Stimulated activated CD8-positive, alpha-beta memory T cell treated with anti-CD3 and anti-CD28 coated beads, Interleukin-15, amount 100 ng/mL, for 1 hour (primary cell): Measurements from ENCODE around the gene FCGR3B.
"Not testable (repeated sequence)": the region's sequence is repeated elsewhere in the genome, so short reads cannot be mapped to it uniquely, and the experiment has no call there.

Source experiments
- DNase-seq: peaks from one replicate; pipeline ENCODE4 v3.0.0-alpha.2; 2020; ENCODE audit warnings: low read depth

Gene FCGR3B

GRCh38 chr1:161631076-161631475, at the start of gene FCGR3B:
TSS of gene FCGR3B (minus strand) at chr1:161631176. CDS start at chr1:161631094, 82 bp downstream.
- DNase-seq: no peak

- DNase-seq: no peak
Measured at GRCh38 chr1:161678500-161678899, 47.5 kb upstream of the FCGR3B start.

GRCh38 chr1:161676958-161677689, 46.1 kb upstream of the FCGR3B start:
- no peak for DNase-seq

- no peak for DNase-seq
Measured at GRCh38 chr1:161676441-161676840, 45.5 kb upstream of the FCGR3B start.

DNA sequence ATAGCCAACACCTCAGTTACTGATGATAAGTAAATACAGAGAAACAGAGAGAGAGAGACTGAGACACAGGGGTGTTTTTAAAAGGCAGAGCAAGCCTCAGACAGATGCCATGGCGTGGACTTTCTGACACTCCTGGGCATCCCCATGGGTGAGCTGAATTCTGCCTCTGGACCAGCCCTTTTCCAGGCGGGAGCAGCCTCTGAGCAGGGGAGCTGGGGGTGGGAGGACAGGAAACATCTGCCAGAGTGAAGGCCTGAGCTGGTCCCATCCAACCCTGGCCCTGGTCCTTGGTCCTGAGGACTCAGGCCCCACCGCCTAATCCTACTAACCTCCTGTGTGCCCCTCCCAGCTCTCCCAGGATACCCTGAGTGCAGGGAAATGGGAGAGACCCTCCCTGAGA, 43.9 kb upstream of the FCGR3B start:
- not testable (repeated sequence) for DNase-seq

DNA sequence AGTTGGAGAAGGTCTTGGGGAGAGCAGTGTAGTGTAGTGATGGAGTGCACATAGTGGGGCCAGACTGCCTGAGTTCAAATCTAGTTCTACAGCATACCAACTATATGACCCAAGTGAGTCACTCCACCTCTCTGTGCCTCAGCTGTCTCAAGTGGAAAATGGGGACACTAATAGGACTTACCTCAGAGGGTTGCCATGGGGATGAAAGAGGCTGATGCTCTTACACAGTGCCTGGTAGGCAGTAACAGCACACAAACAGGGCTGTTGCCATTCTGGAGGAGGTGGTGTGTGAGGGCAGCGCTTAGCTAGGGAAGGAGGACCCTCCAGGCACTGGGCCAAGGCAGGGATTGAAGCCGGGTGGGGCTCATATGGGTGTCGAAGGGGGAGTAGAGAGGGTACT, 43.5 kb upstream of the FCGR3B start:
- not testable (repeated sequence) for DNase-seq

DNA sequence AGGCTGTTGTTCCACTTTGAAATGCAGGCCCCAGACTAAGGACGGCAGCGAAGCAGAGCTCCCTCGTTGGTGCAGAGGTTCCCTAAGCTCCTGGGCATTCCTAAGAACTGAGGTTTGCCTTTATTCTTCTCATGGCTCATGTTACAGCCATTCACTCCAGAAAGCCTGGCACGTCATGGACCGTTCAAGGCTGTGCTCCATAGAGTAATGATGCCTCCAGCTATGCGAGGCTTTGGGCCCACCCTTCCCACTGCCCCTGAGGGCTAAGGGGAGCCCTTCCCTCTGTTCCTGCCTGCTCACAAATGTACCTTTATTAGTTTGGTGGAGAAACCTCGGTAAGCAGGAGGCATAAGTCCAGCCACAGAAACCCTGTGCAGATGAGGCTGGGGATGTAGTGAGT, 42.5 kb upstream of the FCGR3B start:
- not testable (repeated sequence) for DNase-seq

DNA sequence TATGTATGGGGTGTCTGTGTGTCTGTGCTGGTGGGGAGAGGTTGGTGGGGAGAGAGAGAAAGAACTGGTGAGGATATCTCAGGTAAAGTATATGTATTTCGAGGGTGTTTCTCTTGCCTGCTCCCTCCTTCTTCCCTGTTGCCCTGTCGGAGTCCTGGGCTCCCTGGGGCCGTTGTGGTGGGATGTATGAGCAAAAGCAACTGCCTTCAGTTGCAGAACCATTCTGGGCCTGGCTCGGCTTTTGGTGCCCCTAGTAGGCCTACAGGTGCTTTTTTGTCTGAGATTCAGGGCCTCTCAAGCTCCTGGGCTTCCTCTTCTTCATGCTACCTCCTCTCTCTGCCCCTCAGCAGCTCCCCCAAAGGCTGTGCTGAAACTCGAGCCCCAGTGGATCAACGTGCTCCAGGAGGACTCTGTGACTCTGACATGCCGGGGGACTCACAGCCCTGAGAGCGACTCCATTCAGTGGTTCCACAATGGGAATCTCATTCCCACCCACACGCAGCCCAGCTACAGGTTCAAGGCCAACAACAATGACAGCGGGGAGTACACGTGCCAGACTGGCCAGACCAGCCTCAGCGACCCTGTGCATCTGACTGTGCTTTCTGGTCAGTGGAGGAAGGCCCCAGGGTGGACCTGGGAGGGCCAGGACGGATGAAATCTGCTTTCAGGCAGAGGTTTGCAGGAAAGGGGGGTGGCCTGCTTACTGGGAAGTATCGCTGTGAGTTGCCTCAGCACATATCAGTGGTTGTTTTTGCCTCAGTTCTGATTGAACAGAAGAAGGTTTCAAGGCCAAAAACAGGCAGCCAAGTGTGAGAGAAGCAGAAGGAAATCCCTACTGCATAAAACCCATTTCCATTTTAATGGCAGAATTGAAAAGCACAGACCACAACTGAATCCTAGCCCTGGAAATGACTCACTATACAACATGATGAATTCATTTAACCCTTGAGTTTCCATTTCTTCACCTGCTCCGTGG, 40.4 kb upstream of the FCGR3B start:
- DNase-seq: not testable (repeated sequence)

GRCh38 chr1:161664689-161665088, 33.7 kb upstream of the FCGR3B start:
- not testable (repeated sequence) for DNase-seq

DNA sequence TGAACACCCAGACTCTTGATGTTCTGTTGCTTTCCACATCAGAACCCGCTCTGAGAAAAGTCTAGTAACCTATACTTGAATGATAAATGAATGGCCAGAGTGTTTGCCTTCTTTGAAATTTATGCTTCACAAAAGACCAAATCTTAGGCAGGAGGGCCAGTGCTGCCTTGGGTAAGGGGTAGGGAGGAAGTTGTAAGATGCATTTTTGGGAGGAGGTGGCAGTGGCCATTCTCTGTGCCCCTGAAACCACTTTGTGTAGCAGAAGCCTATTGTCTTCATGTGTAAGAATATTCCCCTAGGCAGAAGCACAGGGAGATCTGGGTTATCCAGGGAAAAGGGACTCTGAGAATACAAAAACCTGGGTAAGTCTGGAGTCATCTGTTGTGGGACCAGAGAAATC, 32.6 kb upstream of the FCGR3B start:
- DNase-seq: not testable (repeated sequence)

DNA sequence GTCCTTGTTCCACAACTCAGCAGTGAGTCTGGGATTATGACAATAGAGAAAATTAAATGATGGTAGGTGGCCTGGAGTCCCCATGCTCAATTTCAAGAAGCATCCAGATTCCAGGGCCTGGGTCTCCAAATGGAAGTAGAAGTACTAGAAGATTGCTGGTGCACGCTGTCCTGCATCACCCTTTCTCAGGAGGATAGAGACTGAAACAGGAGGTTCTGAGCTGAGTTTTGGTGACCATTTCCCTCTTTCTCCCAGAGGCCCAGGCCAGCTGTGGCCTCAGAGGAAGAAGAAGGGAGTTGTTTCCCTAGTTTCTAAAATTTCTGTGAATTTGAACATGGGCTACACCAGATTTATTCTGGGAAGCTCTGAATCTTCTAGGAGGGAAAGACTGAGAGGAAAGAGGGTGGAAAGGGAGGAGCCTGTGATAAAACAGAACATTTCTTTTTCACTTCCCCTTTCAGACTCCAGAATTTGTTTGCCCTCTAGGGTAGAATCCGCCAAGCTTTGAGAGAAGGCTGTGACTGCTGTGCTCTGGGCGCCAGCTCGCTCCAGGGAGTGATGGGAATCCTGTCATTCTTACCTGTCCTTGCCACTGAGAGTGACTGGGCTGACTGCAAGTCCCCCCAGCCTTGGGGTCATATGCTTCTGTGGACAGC, 31.8 kb upstream of the FCGR3B start, which contains the start of gene FCGR2B:
TSS of gene FCGR2B (plus strand) at position 460 of the 656 bp plus-strand sequence. CDS start at position 559, 99 bp downstream.
- not testable (repeated sequence) for DNase-seq

GRCh38 chr1:161661660-161662311, 30.8 kb upstream of the FCGR3B start:
- not testable (repeated sequence) for DNase-seq

DNA sequence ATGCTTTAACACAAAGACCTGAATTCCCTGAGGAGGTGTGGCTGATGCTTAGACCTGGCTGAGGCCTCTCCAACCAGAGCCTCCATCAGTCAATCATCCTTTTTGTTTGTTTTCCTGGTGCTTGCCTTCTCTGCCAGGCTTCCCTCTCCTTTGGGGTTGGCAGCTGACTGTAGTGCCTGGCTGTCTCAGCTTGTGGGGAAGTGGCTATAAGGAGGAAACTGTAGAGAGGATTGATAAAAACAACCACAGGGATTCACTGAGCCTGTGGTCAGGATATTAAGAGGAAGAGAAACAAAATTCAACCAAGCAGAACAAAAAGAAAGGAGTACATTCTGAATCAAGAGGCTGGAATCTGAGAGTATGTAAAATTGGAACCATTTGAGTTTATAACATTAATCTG, 27.5 kb upstream of the FCGR3B start:
- not testable (repeated sequence) for DNase-seq

DNA sequence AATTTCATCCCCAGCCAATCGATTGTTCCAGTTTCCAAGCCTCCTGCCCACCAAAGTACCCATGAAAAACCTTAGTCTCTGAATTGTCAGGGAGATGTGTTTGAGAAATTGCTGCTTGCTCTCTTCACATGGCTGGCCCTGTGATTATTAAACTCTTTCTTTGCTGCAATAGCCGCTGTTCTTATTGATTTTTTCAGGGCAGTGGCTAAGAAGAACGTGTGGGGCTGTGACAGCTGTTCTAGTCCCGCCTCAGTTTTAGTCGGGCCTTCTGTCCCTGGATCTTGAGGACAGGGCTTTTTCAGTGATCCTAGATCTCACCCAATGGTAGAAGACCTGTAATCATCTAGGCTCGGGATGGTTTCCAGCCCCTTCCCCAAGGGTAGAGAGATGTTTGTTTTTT, 23.0 kb upstream of the FCGR3B start:
- not testable (repeated sequence) for DNase-seq

DNA sequence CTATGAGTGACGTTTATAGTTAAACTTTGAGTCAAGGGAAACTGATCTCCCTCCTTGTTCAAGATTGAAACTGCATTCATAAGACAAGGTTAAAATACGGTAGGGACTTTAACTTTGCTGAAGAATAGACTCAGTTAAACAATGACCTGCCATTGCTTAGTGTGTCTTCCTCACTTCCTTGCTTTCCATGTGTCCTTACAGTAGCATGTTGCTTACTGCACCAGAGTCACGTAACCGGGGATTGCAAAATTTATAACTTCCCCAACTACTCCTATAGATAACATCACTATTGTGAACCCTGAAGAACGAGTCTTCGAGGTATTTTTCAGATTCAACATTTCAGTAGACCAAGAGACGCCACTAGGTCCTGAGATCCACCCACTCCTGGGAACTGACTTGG, 22.6 kb upstream of the FCGR3B start:
- not testable (repeated sequence) for DNase-seq

- DNase-seq: not testable (repeated sequence)
Measured at GRCh38 chr1:161647507-161648360, 16.8 kb upstream of the FCGR3B start.

DNA sequence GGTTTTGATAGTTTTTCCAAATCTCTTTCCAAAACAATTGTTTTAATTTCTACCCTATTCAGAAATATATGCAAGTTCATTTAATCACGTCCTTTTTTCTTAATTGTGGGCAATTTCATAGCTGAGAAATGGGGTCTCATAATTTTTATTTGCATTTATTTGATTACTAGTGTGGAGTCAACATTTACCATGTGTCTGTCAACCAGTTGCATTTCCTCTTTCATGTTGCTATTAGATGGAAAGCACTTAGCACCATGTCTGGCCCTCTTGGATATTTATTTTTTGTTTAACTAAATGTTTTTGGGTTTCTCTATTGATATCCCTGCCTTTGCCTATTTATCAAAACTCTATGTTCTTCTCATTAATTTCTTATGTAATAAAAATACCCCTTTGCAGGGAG, 13.9 kb upstream of the FCGR3B start:
- DNase-seq: not testable (repeated sequence)

DNA sequence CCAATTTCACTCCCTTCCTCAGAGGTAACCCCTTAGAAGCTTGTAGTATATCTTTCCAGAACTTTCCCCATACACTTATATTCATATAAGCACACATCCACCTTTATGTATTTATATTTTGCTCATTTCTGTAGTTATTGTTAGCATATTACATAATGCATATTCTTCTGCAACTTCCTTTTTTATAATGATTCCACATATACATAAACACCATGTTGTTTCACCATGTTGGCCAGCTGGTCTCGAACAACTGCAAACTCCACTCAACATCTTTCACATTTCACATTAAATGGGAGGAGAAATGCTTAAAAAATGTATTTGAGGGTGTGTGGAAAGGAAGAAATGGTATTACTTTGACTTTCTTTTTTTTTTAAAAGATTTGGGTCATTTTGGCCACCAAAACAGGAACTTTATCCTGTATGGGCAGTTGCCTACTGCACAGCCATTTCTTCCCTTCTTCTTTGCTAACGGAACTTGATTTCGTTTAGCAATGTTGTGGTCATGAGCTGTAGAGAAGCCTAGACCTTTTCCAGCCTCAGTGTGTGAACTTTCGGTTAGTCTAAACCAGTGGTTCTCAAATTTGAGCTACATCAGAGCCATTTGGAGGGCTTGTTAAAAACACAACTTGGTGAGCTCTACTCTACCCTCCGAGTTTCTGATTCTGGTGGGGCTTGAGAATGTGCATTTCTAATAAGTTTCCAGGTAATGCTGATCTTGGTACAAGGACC, 12.7 kb upstream of the FCGR3B start:
- not testable (repeated sequence) for DNase-seq

- not testable (repeated sequence) for DNase-seq
Measured at GRCh38 chr1:161642697-161643096, 11.7 kb upstream of the FCGR3B start.

- not testable (repeated sequence) for DNase-seq
Measured at GRCh38 chr1:161639203-161639602, 8.2 kb upstream of the FCGR3B start.
